Memory B cell (primary cell): ENCODE results near the gene SUGCT.

Experiments
- ATAC-seq: fragments of 150-1000 bp; cut with Tn5 transposase; 2 replicates; pipeline ENCODE4 v1.10.0; 2021; ENCODE audit warnings: low read depth, mild to moderate bottlenecking, moderate library complexity
- DNase-seq, 2 donors: peaks; one replicate each; pipeline ENCODE4 v3.0.0; 2022; ENCODE audit warnings: low spot score in 2 of 2
- H3K27ac Mint-ChIP-seq: one replicate; pipeline ENCODE4 v1.8.0; 2022; ENCODE audit warnings: mild to moderate bottlenecking, moderate library complexity, mixed read lengths
- H3K27me3 Mint-ChIP-seq: one replicate; pipeline ENCODE4 v1.8.0; 2022; ENCODE audit warnings: mixed read lengths
- H3K36me3 Mint-ChIP-seq: one replicate; pipeline ENCODE4 v1.8.0; 2022; ENCODE audit warnings: mild to moderate bottlenecking, mixed read lengths
- H3K4me1 Mint-ChIP-seq: one replicate; pipeline ENCODE4 v1.8.0; 2022; ENCODE audit warnings: mixed read lengths
- H3K4me3 Mint-ChIP-seq: one replicate; pipeline ENCODE4 v1.8.0; 2022; ENCODE audit warnings: mild to moderate bottlenecking, moderate library complexity, mixed read lengths
- H3K9me3 Mint-ChIP-seq: one replicate; pipeline ENCODE4 v1.8.0; 2022; ENCODE audit warnings: mixed read lengths

SUGCT gene

GRCh38 chr7:40799493-40800403 lies 664.9 kb downstream of the SUGCT start:
- no peaks in the 10 kb centered on the region for H3K36me3 Mint-ChIP-seq
- no peaks in the 10 kb centered on the region for H3K4me1 Mint-ChIP-seq
- H3K27me3 Mint-ChIP-seq: no peaks in the 10 kb centered on the region
- no peak overlapping the region for H3K4me3 Mint-ChIP-seq
- ATAC-seq: no peak
- no peak overlapping the region for H3K27ac Mint-ChIP-seq
- DNase-seq: no peak
- H3K9me3 Mint-ChIP-seq: no peaks in the 10 kb centered on the region

- Mint-ChIP-seq H3K4me1 (no peaks in the 10 kb centered on the region), H3K4me3 (no peak overlapping the region), H3K9me3 (no peaks in the 10 kb centered on the region), H3K27me3 (no peaks in the 10 kb centered on the region), H3K27ac (no peak overlapping the region), H3K36me3 (no peaks in the 10 kb centered on the region)
- DNase-seq (no peak), ATAC-seq (no peak)
These were observed 666.0 kb downstream of the SUGCT start for GRCh38 chr7:40800771-40801170.

DNA sequence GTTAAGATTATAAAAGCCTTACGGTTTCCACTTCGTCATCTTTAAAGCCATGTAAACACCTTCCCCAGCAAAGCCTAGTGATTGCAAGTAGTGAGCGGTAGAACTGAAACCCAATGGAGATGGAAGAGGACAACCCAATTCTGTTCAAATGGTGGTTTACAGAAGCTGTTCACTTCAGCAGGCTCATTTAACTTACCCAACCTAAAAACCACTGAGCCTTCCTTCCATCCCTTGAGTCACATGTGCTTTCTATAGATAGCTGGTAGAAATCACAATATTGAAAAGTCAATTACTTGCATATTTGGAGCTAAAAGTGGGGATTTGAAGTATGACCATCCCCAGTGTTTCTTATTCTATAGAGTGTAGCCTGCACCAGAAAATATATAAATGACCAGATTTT lies 667.7 kb downstream of the SUGCT start:
- no peaks in the 10 kb centered on the region for H3K27me3 Mint-ChIP-seq
- no peak overlapping the region for H3K4me3 Mint-ChIP-seq
- no peaks in the 10 kb centered on the region for H3K4me1 Mint-ChIP-seq
- ATAC-seq (no peak), DNase-seq (no peak)
- no peaks in the 10 kb centered on the region for H3K9me3 Mint-ChIP-seq
- H3K27ac Mint-ChIP-seq: no peak overlapping the region
- H3K36me3 Mint-ChIP-seq: no peaks in the 10 kb centered on the region

GRCh38 chr7:40804477-40805215 lies 669.8 kb downstream of the SUGCT start:
- no peak for DNase-seq
- H3K27me3 Mint-ChIP-seq: no peaks in the 10 kb centered on the region
- no peaks in the 10 kb centered on the region for H3K9me3 Mint-ChIP-seq
- ATAC-seq: no peak
- H3K36me3 Mint-ChIP-seq: no peaks in the 10 kb centered on the region
- no peak overlapping the region for H3K4me3 Mint-ChIP-seq
- no peaks in the 10 kb centered on the region for H3K4me1 Mint-ChIP-seq
- H3K27ac Mint-ChIP-seq: no peak overlapping the region

DNA sequence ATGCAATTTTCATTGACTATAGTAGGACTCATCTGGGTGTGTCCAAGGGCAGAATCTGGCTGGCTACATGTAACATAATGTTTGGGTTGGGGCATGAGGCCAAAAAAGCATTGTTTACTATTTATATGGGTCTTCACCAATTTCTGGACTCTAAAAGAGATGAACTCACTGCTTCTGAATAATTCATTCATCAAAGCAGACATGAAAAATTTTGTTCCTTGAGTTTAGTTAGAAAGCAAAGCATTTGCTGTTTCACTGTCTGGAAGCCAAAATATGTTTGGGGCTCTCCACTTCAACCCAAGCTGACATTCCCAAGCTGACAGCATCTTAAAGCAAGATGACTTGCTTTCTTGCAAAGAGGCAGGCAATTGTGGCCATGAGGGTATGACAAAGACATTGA lies 670.6 kb downstream of the SUGCT start:
- Mint-ChIP-seq H3K36me3 (no peaks in the 10 kb centered on the region), H3K4me1 (no peaks in the 10 kb centered on the region), H3K9me3 (no peaks in the 10 kb centered on the region), H3K27me3 (no peaks in the 10 kb centered on the region), H3K27ac (no peak overlapping the region), H3K4me3 (no peak overlapping the region)
- ATAC-seq (no peak), DNase-seq (no peak)

GRCh38 chr7:40808378-40808942 lies 673.7 kb downstream of the SUGCT start:
- H3K9me3 Mint-ChIP-seq: peaks cover 7% of the 10 kb centered on the region
- H3K36me3 Mint-ChIP-seq: peaks cover 2% of the 10 kb centered on the region
- no peaks in the 10 kb centered on the region for H3K4me1 Mint-ChIP-seq
- H3K4me3 Mint-ChIP-seq: no peak overlapping the region
- no peaks in the 10 kb centered on the region for H3K27me3 Mint-ChIP-seq
- no peak for ATAC-seq
- no peak for DNase-seq
- H3K27ac Mint-ChIP-seq: no peak overlapping the region

DNA sequence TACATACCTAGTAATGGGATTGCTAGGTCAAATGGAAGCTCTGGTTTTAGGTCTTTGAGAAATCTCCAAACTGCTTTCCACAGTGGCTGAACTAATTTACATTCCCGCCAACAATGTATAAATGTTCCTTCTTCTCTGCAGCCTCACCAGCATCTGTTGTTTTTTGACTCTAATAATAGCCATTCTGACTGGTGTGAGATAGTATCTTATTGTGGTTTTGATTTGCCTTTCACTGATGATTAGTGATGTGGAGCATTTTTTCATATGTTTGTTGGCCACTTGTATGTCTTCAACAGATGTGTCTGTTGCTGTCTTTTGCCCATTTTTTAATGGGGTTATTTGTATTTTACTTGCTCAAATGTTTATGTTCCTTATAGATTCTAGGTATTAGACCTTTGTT lies 675.5 kb downstream of the SUGCT start:
- H3K27ac Mint-ChIP-seq: no peak overlapping the region
- DNase-seq: no peak
- no peak for ATAC-seq
- H3K27me3 Mint-ChIP-seq: no peaks in the 10 kb centered on the region
- H3K4me1 Mint-ChIP-seq: no peaks in the 10 kb centered on the region
- H3K36me3 Mint-ChIP-seq: peaks cover 2% of the 10 kb centered on the region
- H3K4me3 Mint-ChIP-seq: no peak overlapping the region
- peaks cover 7% of the 10 kb centered on the region for H3K9me3 Mint-ChIP-seq

DNA sequence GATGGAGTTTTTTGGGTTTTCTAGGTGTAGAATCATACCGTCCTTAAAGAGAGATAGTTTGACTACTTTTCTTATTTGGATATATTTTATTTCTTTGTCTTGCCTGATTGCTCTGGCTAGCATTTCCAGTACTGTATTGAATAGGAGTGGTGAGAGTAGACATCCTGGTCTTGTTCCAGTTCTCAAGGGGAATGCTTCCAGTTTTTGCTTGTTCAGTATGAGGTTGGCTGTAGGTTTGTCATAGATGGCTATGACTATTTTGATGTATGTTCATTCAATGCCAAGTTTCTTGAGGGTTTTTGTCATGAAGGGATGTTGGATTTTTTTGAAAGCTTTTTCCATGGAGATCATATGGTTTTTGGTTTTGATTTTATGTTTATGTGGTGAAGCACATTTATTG lies 676.9 kb downstream of the SUGCT start:
- peaks cover 2% of the 10 kb centered on the region for H3K36me3 Mint-ChIP-seq
- ATAC-seq (no peak), DNase-seq (no peak)
- H3K4me1 Mint-ChIP-seq: no peaks in the 10 kb centered on the region
- H3K4me3 Mint-ChIP-seq: no peak overlapping the region
- no peak overlapping the region for H3K27ac Mint-ChIP-seq
- H3K27me3 Mint-ChIP-seq: peaks cover 1% of the 10 kb centered on the region
- H3K9me3 Mint-ChIP-seq: peaks cover 7% of the 10 kb centered on the region

DNA sequence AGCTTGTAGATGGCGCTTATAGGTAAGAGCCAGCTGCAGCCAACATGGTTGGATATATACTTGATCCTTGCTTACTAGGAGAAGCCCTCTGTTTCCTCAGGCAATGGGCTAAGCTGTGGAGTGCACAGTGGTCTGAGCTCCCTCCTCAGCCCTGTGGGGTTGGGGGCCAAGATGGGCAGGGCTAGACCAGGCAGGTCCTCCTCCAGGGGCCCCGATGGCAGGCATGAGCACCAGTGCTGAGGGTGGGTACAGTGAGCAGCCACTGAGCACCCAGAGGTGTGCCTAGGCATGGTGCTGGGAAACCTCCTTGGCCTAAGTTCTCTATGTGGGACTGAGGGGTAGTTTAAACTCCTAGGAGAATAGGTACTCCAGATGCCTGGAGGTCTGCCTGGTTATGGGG lies 680.2 kb downstream of the SUGCT start:
- Mint-ChIP-seq H3K4me1 (no peaks in the 10 kb centered on the region), H3K4me3 (no peak overlapping the region), H3K27ac (no peak overlapping the region), H3K36me3 (peaks cover 2% of the 10 kb centered on the region), H3K9me3 (peaks cover 10% of the 10 kb centered on the region), H3K27me3 (peaks cover 1% of the 10 kb centered on the region)
- no peak for DNase-seq
- no peak for ATAC-seq

GRCh38 chr7:40815512-40815911 lies 680.7 kb downstream of the SUGCT start:
- H3K9me3 Mint-ChIP-seq: peaks cover 10% of the 10 kb centered on the region
- H3K4me3 Mint-ChIP-seq: no peak overlapping the region
- no peak overlapping the region for H3K27ac Mint-ChIP-seq
- ATAC-seq (no peak), DNase-seq (no peak)
- peaks cover 1% of the 10 kb centered on the region for H3K27me3 Mint-ChIP-seq
- no peaks in the 10 kb centered on the region for H3K4me1 Mint-ChIP-seq
- peaks cover 2% of the 10 kb centered on the region for H3K36me3 Mint-ChIP-seq

DNA sequence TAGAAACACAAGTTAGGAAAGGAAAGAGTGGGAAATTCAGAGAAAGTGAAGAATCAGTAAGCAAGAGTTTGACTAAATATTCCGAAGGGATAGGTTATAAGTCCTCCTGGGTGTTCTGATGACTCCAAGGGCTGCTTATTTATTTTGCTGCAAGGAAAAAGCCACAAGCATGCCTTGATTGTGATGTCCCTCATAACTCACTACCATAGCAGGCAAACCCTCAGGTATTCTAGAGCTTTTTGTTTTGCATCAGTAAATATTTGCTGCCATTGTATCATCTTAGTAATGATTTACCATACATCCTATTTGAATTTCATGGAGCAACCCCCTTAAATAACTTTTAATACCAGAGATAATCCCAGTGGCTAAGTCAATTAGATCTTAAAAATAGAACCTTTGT lies 688.1 kb downstream of the SUGCT start:
- ATAC-seq: no peak
- no peak for DNase-seq

DNA sequence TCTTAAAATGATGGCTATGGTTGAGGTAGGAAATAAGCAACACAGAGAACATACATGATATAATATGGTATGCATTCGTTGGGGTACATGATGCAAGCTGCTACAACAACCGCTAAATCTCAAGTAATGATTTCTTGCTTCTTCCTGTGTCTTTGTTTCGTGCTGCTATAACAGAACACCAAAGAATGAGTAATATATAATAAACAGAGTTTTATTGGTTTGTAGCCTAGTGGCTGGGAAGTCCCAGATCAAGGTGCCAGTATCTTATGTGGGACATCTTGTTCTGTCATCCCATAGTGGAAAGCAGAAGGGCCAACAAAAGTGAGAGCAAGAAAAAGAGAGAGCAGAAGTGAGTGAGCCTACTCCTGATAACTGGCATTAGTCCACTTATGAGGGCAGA lies 689.7 kb downstream of the SUGCT start:
- H3K27ac Mint-ChIP-seq: no peak overlapping the region

More for the DNA sequence above, 688.1 kb downstream of the SUGCT start:
- Mint-ChIP-seq H3K27me3 (no peaks in the 10 kb centered on the region), H3K36me3 (no peaks in the 10 kb centered on the region), H3K4me3 (no peak overlapping the region), H3K4me1 (no peaks in the 10 kb centered on the region), H3K27ac (no peak overlapping the region), H3K9me3 (peaks cover 5% of the 10 kb centered on the region)

GRCh38 chr7:40826411-40827221 lies 691.8 kb downstream of the SUGCT start:
- DNase-seq (no peak), ATAC-seq (no peak)
- Mint-ChIP-seq H3K36me3 (no peaks in the 10 kb centered on the region), H3K9me3 (peaks cover 2% of the 10 kb centered on the region), H3K27ac (no peak overlapping the region), H3K4me3 (no peak overlapping the region), H3K27me3 (no peaks in the 10 kb centered on the region), H3K4me1 (no peaks in the 10 kb centered on the region)

More for the DNA sequence above, 689.7 kb downstream of the SUGCT start:
- H3K4me1 Mint-ChIP-seq: no peaks in the 10 kb centered on the region
- no peak overlapping the region for H3K4me3 Mint-ChIP-seq
- H3K27me3 Mint-ChIP-seq: no peaks in the 10 kb centered on the region
- H3K36me3 Mint-ChIP-seq: no peaks in the 10 kb centered on the region
- DNase-seq (no peak), ATAC-seq (no peak)
- peaks cover 3% of the 10 kb centered on the region for H3K9me3 Mint-ChIP-seq
